Lower leg skin (tissue), 4 donors: ENCODE data around the gene KPNB1. TPM values are rescaled to one million over a fixed set of nuclear protein-coding genes. Genes with fewer than 3 reads are reported as not detected.

Experiments used
- DNase-seq, 2 donors: peaks; one replicate each; pipeline ENCODE4 v3.0.0-alpha.2; 2019; ENCODE audit warnings: low spot score in 2 of 2
- H3K4me3 ChIP-seq: fragments of 200-600 bp; sonication (generic); 2 replicates; pipeline ENCODE4 v1.5.1; 2017; ENCODE audit warnings: mild to moderate bottlenecking, low read depth; ENCODE audit not compliant: poor library complexity, severe bottlenecking
- CTCF ChIP-seq, 3 donors: fragments of 450-650 bp; IDR thresholded peaks; one replicate each; pipeline ENCODE4 v1.5.1; 2016; ENCODE audit warnings: antibody characterized with exemption in 3 of 3, mild to moderate bottlenecking in 3 of 3, moderate library complexity in 2 of 3
- POLR2A ChIP-seq, 2 donors: fragments of 450-650 bp; IDR thresholded peaks; one replicate each; pipeline ENCODE4 v1.6.1; 2016 to 2017; ENCODE audit warnings: antibody characterized with exemption in 2 of 2, mild to moderate bottlenecking in 1 of 2, moderate library complexity in 1 of 2
- WGBS, 2 donors: methylation state at CpG; one replicate each; pipeline ENCODE4 v1.1.5; 2018; 5-methylcytosine and 5-hydroxymethylcytosine counted together
- intact Hi-C: fragments of 100-400 bp; cut with DNase I; formaldehyde crosslinking; loops from one replicate; pipeline ENCODE4 v1.15.0; 2023; ENCODE audit warnings: low total_unique reads
- total RNA-seq, 4 donors: library from RNA; depleted of rRNA; stranded (reverse); fragments of >200 nt; gene quantifications; one replicate each; pipeline ENCODE4 v1.1.0, GENCODE V29; 2016

The KPNB1 gene
- total RNA-seq, 4 donors from 2014 or later: 114 to 189 (median 124) TPM

- H3K4me3 ChIP-seq: no peak overlapping the region
- 88 to 89% methylated on average over 15 of the region's 15 CpGs for WGBS, 2 donors
- no peak for DNase-seq
- TF ChIP-seq CTCF (IDR thresholded peaks at IDR 0.05) (no peak), POLR2A (IDR thresholded peaks at IDR 0.05) (no peak)
- intact Hi-C loops: no loop called here
Measured at GRCh38 chr17:47711366-47712099, 61.8 kb downstream of the KPNB1 start.

- 57 to 60% methylated on average over 5 of the region's 5 CpGs for WGBS, 2 donors
- intact Hi-C loops: no loop called here
- TF ChIP-seq CTCF (IDR thresholded peaks at IDR 0.05) (no peak), POLR2A (IDR thresholded peaks at IDR 0.05) (no peak)
Measured at GRCh38 chr17:47712330-47713023, 62.8 kb downstream of the KPNB1 start.

GRCh38 chr17:47713980-47714700 lies 64.4 kb downstream of the KPNB1 start:
- 39 to 42% methylated on average over 15 of the region's 15 CpGs for WGBS, 2 donors
- DNase-seq: no peak
- intact Hi-C loops: no loop called here
- H3K4me3 ChIP-seq: no peak overlapping the region
- no peak for TF ChIP-seq CTCF (IDR thresholded peaks at IDR 0.05)
- TF ChIP-seq POLR2A (IDR thresholded peaks at IDR 0.05): no peak

More at GRCh38 chr17:47712330-47713023, 62.8 kb downstream of the KPNB1 start:
- H3K4me3 ChIP-seq: no peak overlapping the region
- DNase-seq: no peak

GRCh38 chr17:47714773-47715396 lies 65.2 kb downstream of the KPNB1 start:
- DNase-seq: no peak
- H3K4me3 ChIP-seq: no peak overlapping the region
- 57 to 73% methylated on average over 4 to 6 of the region's 6 CpGs for WGBS, 2 donors
- intact Hi-C loops: no loop called here
- TF ChIP-seq POLR2A (IDR thresholded peaks at IDR 0.05) (no peak), CTCF (IDR thresholded peaks at IDR 0.05) (no peak)

- no peak for TF ChIP-seq POLR2A (IDR thresholded peaks at IDR 0.05)
- TF ChIP-seq CTCF (IDR thresholded peaks at IDR 0.05): no peak
- DNase-seq: no peak
- intact Hi-C loops: no loop called here
- WGBS, 2 donors: 72 to 74% methylated on average over 10 of the region's 10 CpGs
- H3K4me3 ChIP-seq: no peak overlapping the region
Measured at GRCh38 chr17:47715669-47716325, 66.1 kb downstream of the KPNB1 start.
